Peyer's patch (tissue), 4 donors: ENCODE data around the gene EFEMP2. TPM values are rescaled to one million over a fixed set of nuclear protein-coding genes. Genes with fewer than 3 reads are reported as not detected.
A peak's percentile ranks its signal among the peaks of the same experiment; 100 is the strongest.

Experiments used
- DNase-seq, 3 donors: peaks; one replicate each; pipeline ENCODE4 v3.0.0-alpha.2; 2017 to 2019
- H3K27ac ChIP-seq, 4 donors: fragments of 200-600 bp; sonication (generic); one replicate each; pipeline ENCODE4 v1.5.1; 2016 to 2019
- H3K27me3 ChIP-seq, 2 donors: fragments of 200-600 bp; sonication (generic); one replicate each; pipeline ENCODE4 v1.5.1; 2019
- H3K36me3 ChIP-seq, 3 donors: fragments of 200-600 bp; sonication (generic); one replicate each; pipeline ENCODE4 v1.5.1; 2016 to 2019
- H3K4me1 ChIP-seq, 4 donors: fragments of 200-600 bp; sonication (generic); one replicate each; pipeline ENCODE4 v1.5.1; 2016 to 2019
- H3K4me3 ChIP-seq, 4 donors: fragments of 200-600 bp; sonication (generic); 1 replicate in 3 of 4; 2 replicates in 1 of 4; pipeline ENCODE4 v1.5.1; 2016 to 2019; ENCODE audit warnings: mild to moderate bottlenecking in 1 of 4
- H3K9me3 ChIP-seq, 4 donors: fragments of 200-600 bp; sonication (generic); one replicate each; pipeline ENCODE4 v1.5.1; 2016 to 2019; ENCODE audit warnings: mild to moderate bottlenecking in 1 of 4
- POLR2A ChIP-seq, 2 donors: fragments of 450-650 bp; IDR thresholded peaks; one replicate each; pipeline ENCODE4 v1.5.1; 2017; ENCODE audit warnings: antibody characterized with exemption in 2 of 2, mild to moderate bottlenecking in 2 of 2, moderate library complexity in 2 of 2
- total RNA-seq, 4 donors: library from RNA; depleted of rRNA; stranded (reverse); fragments of >200 nt; gene quantifications; one replicate each; pipeline ENCODE4 v1.1.0, GENCODE V29; 2016
- TF ChIP-seq, protein P1 (sequence below), 6 experiments: fragments of 450-650 bp in 4 of 6; fragments of 200-600 bp in 2 of 6; sonication (generic) in 1 of 6; IDR thresholded peaks; one replicate each; pipeline ENCODE4 v1.5.1; 2017 to 2019; ENCODE audit warnings: antibody characterized with exemption in 6 of 6, mild to moderate bottlenecking in 3 of 6, moderate library complexity in 1 of 6

EFEMP2 gene
- total RNA-seq, result 10 to 100 TPM in 3 of 4 donors, 1 to 10 TPM in 1; 4.4 to 75.1 (median 12.1) TPM

DNA sequence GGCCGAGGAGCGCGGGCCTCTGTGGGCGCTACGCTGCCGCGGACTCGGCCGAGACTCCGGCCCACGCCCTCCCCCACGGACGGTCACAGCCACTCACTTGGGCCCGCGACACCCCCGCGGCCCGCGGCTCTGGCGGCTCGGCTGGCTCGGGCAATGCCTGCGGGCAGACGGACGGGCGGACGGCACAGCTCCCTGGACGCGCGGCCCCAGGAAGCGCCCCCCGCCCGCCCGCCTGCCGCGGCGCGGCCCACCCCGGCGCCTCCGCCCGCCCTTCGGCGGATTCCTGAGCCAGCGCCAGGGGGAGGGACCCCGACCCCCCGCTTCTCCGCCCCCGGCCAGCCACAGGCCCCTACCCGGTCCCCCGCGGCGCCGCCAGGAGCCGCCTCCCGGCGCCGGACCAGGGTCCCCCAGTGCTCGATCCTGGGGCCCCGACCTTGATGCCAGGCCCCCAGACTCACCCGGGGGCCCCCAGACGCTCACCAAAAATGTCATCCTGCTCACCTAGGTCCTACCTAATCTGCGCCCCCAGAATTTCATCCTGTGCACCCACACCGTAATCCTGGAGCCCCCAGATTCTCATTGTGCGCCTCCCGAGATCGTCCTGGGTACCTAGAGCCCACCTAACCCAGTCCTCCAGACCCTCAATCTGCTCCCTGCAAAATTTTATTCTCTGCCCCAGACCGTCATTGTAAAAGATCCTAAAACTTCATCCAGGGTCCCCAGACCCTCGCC lies at the start of gene EFEMP2:
TSS of gene EFEMP2 (minus strand) at position 215 of the 732 bp plus-strand sequence. CDS start 446 bp downstream, outside the sequence.
- Histone ChIP-seq H3K4me3 (peak within 1 kb of the TSS; percentile 33 to 58 (median 54)), H3K36me3 (no peaks in the 10 kb centered on the region), H3K27ac (peak within 1 kb of the TSS; percentile 62 to 85 (median 78)), H3K9me3 (no peaks in the 10 kb centered on the region), H3K27me3 (no peaks in the 10 kb centered on the region), H3K4me1 (peaks cover 0 to 22% (median 9%) of the 10 kb centered on the region in 4 donors)
- TF ChIP-seq, protein P1, sequence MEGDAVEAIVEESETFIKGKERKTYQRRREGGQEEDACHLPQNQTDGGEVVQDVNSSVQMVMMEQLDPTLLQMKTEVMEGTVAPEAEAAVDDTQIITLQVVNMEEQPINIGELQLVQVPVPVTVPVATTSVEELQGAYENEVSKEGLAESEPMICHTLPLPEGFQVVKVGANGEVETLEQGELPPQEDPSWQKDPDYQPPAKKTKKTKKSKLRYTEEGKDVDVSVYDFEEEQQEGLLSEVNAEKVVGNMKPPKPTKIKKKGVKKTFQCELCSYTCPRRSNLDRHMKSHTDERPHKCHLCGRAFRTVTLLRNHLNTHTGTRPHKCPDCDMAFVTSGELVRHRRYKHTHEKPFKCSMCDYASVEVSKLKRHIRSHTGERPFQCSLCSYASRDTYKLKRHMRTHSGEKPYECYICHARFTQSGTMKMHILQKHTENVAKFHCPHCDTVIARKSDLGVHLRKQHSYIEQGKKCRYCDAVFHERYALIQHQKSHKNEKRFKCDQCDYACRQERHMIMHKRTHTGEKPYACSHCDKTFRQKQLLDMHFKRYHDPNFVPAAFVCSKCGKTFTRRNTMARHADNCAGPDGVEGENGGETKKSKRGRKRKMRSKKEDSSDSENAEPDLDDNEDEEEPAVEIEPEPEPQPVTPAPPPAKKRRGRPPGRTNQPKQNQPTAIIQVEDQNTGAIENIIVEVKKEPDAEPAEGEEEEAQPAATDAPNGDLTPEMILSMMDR (IDR thresholded peaks at IDR 0.05), result no peak
- no peak for TF ChIP-seq POLR2A (IDR thresholded peaks at IDR 0.05)
- DNase-seq, result no peak

GRCh38 chr11:65921876-65922275 lies 49.3 kb upstream of the EFEMP2 start:
- Histone ChIP-seq H3K27me3 (no peaks in the 10 kb centered on the region), H3K4me3 (no peak overlapping the region), H3K27ac (no peak overlapping the region), H3K9me3 (no peaks in the 10 kb centered on the region), H3K36me3 (peaks cover 0 to 18% (median 0%) of the 10 kb centered on the region in 3 donors), H3K4me1 (peaks cover 2 to 27% (median 21%) of the 10 kb centered on the region in 4 donors)
- DNase-seq, result no peak
- no peak for TF ChIP-seq POLR2A (IDR thresholded peaks at IDR 0.05)
- TF ChIP-seq, protein P1 (IDR thresholded peaks at IDR 0.05), result no peak

GRCh38 chr11:65921033-65921555 lies 48.5 kb upstream of the EFEMP2 start:
- Histone ChIP-seq H3K27ac (no peak overlapping the region), H3K4me3 (no peak overlapping the region)

DNA sequence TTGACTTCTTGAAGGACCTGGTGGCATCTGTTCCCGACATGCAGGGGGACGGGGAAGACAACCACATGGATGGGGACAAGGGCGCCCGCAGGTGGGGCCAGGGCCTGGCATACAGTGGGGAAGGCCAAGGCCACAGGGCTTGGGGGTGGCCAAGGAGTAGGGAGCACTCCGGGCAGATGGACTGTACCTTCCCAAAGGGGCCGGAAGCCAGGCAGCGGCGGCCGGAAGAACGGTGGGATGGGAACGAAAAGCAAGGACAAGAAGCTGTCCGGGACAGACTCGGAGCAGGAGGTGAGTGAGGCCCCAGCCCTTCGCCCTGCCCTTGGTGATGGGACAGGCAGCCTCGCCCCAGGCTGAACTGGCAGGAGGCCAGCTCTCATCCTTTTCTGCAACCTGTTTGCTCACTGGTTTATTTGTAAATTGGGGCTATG lies 47.8 kb upstream of the EFEMP2 start:
- no peak for TF ChIP-seq POLR2A (IDR thresholded peaks at IDR 0.05)
- TF ChIP-seq, protein P1 (IDR thresholded peaks at IDR 0.05), result no peak
- Histone ChIP-seq H3K9me3 (no peaks in the 10 kb centered on the region), H3K27ac (peak overlapping the region in 3 of 4 donors; percentile 15 to 98 (median 86)), H3K36me3 (peaks cover 0 to 18% (median 0%) of the 10 kb centered on the region in 3 donors), H3K4me1 (peaks cover 2 to 42% (median 21%) of the 10 kb centered on the region in 4 donors), H3K27me3 (no peaks in the 10 kb centered on the region), H3K4me3 (peak overlapping the region; percentile 94 to 99 (median 97))
- DNase-seq, result no peak

More at GRCh38 chr11:65921033-65921555, 48.5 kb upstream of the EFEMP2 start:
- Histone ChIP-seq H3K4me1 (peaks cover 2 to 35% (median 21%) of the 10 kb centered on the region in 4 donors), H3K36me3 (peaks cover 0 to 18% (median 0%) of the 10 kb centered on the region in 3 donors), H3K27me3 (no peaks in the 10 kb centered on the region), H3K9me3 (no peaks in the 10 kb centered on the region)
- no peak for DNase-seq
- TF ChIP-seq POLR2A (IDR thresholded peaks at IDR 0.05), result no peak
- TF ChIP-seq, protein P1 (IDR thresholded peaks at IDR 0.05), result no peak

GRCh38 chr11:65919573-65920371 lies 47.2 kb upstream of the EFEMP2 start:
- peak overlapping the region; percentile 94 to 99 (median 97) for H3K4me3 ChIP-seq
- peak overlapping the region; percentile 83 to 98 (median 90) for H3K27ac ChIP-seq
- TF ChIP-seq POLR2A (IDR thresholded peaks at IDR 0.05), result no peak
- TF ChIP-seq, protein P1 (IDR thresholded peaks at IDR 0.05), result no peak
- peaks cover 2 to 48% (median 21%) of the 10 kb centered on the region in 4 donors for H3K4me1 ChIP-seq
- no peaks in the 10 kb centered on the region for H3K27me3 ChIP-seq
- DNase-seq, result peak; percentile 63 to 74 (median 69)
- H3K36me3 ChIP-seq, result peaks cover 0 to 18% (median 0%) of the 10 kb centered on the region in 3 donors
- no peaks in the 10 kb centered on the region for H3K9me3 ChIP-seq
